ENCODE data around the gene AGR2.
"Not testable (repeated sequence)": the region's sequence is repeated elsewhere in the genome, so short reads cannot be mapped to it uniquely, and the experiment has no call there.

AGR2 gene
- total RNA-seq = 0 reads per million in 4 experiments

DNA sequence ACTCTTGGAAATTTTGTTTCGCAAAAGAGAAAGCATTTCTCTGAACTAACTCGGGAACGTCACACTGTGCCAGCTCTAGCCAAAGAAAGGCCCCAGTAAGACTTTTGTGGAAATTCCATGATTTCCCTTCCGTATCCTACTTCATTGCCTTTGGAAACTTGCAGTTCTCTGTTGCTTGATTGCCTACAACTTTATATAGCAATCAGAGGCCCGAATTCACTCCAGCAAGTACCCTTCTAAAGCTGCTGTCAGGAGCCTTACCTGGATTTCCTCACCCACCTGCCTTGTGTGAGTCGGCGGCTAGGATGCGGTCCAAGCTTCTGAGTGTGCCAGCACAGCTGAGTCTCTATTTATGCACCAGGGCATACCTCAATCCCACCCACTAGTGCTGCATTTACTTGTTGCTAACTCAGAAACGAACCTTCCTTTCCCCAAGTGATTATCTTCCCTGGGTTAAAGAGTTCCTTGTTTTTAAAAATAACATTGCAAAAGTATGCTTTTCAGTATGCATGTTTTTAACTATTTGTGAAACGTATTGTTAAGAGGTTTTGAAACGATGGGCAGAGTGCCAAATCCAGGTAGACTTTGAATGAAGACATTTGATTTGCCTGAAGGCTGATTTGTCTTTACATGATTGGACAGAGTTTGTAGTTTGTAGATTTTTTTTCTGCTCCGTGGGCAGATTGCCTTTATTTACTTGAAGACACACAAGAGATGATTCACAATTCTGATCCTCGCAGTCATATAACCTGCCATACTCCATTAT is at the start of gene AGR2:
TSS of gene AGR2 (minus strand) at position 326 of the 766 bp plus-strand sequence. CDS start 3,203 bp downstream, outside the sequence.
- DNase-seq = no peak

DNA sequence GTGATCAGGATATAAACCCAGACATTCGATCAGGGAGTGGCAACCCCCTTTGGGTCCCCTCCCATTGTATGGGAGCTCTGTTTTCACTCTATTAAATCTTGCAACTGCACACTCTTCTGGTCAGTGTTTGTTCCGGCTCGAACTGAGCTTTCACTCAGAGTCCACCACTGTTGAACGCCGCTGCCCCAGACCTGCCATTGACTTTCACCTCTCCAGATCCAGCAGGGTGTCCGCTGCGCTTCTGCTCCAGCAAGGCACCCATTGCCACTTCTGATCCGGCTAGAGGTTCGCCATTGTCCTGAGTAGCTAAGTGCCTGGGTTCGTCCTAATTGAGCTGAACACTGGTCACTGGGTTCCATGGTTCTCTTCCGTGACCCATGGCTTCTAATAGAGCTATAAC is 48.4 kb upstream of the AGR2 start:
- not testable (repeated sequence) for DNase-seq

DNA sequence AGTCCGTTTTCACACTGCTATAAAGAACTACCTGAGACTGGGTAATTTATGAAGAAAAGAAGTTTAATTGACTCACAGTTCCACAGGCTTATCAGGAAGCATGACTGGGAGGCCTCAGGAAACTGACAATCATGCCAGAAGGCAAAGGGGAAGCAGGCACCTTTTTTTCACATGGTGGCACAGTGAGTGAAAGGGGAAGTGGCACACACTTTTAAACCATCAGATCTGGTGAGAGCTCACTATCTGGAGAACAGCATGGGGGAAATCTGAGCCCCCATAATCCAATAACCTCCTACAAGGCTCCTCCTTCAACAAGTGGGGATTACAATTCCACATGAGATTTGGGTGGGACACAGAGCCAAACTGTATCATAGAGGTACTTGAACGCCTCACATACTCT is 47.0 kb upstream of the AGR2 start:
- no peak for DNase-seq

DNA sequence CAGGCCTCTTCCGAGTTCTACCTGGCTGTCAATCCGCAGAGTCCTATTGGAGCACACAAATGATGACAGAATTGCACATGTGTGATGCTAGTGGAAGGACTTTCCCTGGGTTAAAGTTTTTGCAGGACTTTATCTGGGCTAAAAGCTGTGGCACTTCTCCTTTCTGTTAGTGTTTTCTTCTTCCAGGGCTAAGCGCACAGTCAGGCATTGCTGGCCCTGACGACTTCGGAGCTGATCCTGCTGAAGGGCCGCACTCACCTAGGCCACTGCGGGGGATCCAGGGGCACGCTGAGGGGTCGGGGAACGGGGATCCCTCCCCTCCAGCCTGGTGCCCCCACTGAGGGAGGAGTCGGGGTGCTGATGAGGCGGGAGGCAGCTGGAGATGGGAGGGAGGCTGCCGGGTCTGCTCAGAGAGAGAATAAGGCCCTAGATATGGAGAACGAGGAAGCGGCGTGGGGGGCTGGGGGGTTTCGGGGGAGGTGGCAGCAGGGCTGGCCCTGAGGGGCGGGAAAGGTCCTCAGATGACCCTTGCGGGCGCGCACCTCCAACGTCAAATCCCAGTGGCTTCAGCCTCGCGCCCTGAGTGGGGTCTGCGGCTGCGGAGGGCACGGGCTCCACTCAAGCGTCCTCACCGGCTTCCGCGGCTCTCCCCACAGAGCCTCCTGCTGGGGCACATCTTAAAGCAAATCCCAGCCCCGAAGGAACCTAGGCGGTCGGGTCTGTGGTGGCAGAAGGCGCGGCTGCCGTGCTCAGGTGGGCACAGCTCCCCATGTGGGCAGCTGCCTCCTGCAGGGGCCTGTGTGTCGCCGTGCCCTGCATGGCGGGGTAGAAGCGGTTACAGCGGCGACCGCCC is 46.0 kb upstream of the AGR2 start:
- DNase-seq = no peak

DNA sequence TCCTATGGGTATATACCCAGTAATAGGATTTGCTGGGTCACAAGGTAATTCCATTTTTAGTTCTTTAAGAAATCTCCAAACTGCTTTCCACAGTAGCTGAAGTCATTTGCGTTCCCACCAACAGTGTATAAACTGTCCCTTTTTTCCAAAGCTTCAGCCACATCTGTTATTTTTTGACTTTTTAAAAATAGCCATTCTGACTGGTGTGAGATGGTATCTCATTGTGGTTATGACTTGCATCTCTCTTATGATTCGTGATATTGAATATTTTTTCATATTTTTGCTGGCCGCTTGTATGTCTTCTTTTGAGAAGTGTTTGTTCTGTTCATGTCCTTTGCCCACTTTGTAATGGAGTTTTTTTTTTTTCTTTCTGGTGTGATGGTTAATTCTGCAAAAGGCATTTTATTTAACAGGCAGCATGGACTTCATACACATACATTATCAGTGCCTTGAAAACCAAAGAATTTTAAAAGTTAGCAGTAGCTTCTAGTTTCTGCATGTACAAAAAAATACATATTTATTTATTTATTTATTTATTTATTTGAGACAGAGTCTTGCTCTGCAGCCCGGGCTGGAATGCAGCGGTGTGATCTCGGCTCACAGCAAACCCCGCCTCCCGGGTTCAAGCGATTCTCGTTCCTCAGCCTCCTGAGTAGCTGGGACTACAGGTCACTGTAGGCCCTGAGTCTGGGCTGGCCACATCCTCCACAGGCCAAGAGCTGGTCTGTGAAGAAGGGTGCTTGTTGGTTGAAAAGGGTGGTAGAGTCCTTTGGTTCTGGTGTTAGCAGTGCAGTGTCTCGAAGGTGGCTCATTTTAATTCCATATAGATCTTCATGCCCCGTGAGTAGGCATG is 44.7 kb upstream of the AGR2 start:
- no peak for DNase-seq

DNA sequence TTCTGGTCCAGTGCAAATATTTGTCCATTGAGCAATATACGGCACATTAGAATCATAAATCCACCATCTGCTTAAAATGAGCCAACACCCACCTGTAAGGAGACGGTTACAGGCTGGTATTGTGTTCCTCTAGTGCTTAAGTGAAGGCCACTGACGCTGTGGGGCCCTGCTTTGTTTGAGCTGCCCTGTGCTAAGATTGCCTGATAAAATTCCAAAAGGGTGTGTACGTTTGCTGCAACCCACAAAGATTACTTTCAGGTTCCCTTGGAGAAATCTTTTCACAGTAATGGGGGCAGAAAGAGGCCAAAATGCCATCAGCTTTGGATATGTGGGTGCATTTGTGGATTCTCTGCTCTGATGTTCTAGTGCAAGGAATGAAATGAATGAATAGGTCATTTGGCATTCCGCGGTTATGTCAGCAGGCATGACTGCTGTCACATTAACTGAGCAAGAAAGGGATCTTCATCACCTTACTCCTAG is 42.6 kb upstream of the AGR2 start:
- no peak for DNase-seq

DNA sequence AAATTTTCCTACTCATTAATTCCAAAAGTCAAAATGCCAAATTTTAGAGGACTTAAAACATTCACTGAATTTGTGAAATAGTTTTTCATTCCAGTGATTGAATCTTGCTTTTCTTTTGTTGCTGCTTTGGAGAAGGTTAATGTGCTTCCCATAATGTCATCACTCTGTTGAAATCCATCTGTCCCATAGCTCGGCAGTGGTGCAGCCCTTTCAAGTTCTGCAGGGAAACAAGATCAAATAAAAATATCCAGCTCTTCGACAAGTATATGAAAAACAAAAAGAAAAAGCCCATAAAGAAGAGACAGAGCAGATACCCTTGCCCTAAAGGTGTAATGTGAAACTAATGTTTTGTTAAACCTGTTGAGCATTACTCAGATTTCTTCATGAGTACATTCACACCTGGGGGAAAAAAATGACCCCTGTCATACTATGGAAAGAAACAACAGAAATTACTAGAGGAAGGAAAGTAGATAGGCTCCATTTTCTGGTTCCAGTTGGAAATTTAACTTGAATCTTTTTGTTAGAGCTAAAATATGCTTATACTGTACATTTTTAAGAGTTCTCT is 41.9 kb upstream of the AGR2 start:
- DNase-seq = no peak

DNA sequence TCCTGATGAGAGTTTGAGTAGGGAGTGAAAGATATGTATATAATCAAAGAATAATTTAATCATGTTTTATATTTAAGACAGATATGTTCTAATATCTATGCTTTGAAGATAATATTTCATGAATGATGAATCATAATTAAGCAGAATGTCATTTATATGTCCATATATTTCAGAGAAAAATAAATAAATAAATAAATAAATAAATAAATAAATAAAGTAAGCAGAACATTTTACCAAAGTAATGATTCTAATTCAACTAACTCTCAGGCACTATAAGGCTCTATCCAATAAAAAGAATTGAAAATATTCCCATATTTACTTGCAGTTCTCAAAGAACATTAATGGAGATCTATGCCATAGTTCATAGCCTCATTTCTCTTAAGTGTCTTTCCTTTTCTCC is 40.9 kb upstream of the AGR2 start:
- no peak for DNase-seq

DNA sequence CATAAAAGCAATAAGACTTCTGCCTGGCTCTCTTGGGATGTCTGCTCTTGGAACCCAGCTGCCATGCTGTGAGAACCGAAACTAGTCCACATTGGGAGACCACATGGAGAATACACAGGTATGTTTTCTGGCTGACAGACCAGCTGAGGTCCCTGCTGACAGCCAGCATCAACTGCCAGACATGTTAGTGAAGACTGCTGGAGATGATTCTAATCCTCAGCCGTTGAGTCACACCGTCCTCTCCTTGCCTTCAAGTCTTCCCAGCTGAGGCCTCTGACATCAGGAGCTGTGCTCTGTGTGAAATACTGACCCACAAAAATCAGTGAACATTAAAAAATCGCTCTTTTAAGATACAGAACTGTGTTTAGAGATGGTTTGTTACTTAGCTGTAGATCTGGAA is 36.9 kb upstream of the AGR2 start:
- no peak for DNase-seq

DNA sequence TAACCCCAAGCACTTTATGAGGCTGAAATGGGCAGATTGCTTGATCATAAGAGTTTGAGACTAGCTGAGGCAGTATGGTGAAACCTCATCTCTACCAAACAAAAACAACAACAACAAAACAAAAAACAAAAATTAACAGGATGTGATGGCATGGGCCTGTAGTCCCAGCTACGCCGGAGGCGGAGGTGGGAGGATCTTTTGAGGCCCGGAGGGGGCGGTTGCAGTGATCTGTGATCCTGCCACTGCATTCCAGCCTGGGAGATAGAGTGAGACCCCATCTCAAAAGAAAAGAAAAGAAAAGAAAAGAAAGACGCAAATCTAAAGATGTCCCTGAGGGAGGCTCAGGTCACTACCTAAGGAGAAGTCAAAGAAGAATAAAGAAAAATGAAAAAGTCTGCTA is 35.3 kb upstream of the AGR2 start:
- DNase-seq = no peak

DNA sequence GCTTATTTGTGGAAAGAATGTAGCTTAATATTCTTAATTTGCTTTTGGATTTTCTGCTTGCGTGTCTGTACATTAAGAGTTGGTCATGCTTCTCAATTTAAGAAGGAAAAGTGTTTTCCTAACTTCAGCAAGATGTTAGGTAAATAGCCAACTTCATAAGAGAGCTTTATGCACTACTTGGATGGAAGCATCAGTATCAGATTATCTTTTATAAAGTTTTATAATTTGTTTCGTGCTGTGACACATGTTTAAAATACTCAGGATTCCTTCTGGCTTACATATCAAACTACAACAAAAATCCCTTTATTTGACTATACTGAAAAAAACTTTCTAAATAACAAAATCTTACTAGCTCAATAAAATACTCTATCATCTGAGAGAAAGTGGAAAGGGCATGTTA is 34.8 kb upstream of the AGR2 start:
- no peak for DNase-seq

DNA sequence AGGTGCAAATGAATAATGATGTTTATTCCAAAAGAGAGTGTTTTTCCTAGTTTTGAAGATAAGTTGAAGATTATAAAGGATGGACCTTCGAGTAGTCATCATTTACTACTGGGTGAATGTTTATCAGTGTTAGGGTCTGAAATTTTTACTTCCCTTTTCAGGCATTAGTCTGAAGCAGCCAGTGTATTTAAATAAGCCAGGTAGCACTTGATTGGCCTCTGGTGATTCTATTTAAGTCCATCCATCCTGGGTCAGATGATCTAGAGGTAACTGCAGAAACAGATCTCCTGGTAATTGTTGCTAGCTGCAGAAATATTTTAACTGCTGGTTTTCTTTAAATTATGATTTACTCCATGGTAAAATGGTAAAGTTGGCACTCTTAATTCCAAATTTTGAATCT is 34.1 kb upstream of the AGR2 start:
- DNase-seq = no peak

DNA sequence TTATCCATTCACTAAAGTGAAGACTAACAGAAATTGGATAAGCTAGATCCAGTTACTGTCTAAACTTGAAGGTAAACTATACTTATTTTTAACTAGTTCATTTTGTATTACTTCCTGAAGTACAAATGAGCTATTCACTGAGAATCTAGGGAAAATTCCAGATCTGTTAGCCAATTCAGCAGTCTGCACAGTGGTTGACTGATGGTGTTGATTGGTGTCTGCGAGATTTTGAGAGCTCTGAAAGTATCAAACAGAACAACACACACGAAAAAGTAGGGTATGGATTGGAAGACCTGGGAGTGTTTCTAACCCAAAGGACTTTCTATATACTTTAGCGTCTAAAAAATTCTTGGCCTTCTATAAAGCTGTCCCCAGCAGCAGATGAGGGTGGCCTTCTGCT is 33.6 kb upstream of the AGR2 start:
- DNase-seq = no peak

DNA sequence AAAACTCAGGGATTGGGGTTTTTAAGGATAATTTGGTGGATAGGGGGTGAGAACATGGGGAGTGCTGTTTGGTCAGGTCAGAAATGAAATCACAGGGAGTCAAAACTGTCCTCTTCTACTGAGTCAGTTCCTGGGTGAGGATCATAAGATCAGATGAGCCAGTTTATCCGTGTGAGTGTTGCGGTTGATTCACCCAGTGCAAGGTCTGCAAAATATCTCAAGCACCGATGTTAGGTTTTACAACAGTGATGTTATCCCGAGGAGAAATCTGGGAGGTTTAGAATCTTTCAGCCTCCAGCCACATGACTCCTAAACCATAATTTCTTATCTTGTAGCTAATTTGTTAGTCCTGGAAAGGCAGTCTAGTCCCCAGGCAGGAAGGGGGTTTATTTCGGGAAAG is 31.7 kb upstream of the AGR2 start:
- DNase-seq = no peak

DNA sequence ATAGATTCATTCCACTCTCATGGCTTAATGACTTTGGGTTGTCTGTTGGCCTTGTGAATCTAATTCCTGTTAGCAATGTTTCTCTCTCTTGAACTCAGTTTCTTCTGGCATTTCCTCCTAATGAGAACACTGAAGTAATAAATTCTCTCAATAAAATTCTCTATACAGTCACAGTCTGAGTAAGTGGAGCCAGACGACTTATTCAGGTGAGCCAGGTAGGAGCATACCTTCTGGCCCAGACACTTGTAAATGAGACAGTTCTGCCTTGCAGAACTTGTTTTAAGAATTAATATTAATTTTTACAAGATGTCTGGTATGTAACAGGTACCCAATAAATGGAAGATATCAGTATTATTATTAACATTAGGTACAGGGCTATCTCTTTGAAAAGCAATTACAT is 28.6 kb upstream of the AGR2 start:
- DNase-seq = no peak

DNA sequence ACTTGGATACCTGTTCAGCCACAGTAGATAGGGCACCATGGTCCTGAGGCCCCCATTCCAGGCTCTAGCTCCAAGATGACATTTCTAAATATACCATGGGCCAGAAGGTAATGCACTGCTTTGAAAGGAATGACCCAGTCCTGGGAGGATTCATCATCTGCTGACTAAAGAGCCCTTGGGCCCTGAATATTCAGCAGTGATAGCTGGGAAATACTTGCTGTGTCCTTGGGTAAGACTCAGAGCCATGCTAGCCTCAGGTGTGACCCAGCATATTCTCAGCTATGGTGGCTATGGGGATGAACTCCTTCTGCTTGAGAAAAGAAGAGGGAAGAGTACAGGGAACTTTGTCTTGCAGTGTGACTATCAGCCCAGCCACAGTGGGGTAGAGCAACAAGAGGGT is 21.3 kb upstream of the AGR2 start:
- no peak for DNase-seq

DNA sequence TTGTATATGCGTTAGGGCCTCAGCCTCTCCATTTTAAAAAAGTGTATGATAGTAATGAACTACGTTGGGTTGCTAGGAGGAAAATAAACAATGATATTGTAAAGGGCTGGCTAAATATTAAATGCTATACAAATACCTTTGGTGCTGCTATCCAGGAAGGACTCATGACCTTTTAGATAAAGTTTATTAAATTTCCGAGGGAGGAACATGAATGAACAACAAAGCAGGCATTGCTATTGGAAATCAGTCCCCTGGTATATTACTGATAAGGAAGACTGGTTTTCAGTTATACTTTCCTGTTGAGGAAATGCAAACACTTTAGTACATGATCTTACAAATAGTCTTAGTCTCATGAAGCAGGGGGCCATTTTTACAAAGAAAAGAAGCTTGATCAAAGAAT is 17.2 kb upstream of the AGR2 start:
- no peak for DNase-seq

DNA sequence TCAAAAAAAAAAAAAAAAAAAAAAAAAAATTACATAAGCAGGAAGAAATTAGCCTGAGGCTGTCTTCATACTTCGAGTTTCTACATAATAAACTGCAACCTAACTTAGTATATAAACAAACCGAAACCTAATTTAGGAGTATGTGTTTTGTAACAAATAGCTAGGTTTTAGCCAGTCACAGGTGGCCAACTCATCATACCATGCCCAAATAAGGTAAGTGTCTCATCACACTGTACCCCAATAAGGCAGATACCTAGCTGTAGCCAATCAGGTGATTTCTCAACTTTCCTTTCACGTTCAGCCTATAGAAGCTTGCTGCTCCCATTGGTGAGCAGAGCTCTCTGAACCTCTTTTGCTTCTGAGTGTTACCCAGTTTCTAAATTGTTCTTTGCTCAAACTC is 13.9 kb upstream of the AGR2 start:
- no peak for DNase-seq

DNA sequence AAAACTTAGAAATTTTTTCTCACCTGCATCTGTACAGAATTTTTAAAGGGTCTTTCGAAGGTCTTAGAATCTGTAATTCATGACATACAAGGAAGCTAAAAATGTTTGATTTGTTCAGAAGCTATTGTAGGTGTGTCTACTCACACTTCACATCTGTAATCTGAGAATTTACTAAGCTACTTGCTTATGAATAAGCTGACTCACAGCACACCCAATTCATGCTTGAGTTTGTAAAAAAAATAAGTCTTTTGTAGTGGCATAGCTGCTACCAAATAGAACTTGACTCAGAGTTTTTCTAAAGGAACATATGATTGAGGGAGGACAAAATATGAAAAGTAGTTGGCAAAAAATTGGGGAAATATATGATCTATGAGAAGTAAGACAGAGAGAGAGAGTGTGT is 12.7 kb upstream of the AGR2 start:
- no peak for DNase-seq

DNA sequence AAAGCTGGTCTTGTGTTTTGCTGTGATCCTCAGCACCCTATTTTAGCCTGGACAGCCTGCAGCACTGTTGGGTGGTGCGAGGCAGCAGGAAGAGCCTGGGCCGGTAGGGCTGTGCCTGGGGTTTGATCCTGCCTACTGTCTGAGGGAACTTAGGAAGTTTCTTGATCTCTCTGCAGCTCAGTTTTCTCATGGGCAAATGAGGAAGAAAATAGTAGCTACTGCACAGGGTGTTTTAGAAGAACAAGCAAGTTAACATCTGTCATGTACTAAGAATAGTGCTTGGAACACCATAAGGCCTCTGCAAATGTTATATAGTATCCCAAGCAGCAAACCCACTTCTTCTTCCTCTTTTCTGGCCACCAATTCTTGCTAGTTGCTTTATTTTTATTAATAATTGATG is 12.0 kb upstream of the AGR2 start:
- DNase-seq = no peak

DNA sequence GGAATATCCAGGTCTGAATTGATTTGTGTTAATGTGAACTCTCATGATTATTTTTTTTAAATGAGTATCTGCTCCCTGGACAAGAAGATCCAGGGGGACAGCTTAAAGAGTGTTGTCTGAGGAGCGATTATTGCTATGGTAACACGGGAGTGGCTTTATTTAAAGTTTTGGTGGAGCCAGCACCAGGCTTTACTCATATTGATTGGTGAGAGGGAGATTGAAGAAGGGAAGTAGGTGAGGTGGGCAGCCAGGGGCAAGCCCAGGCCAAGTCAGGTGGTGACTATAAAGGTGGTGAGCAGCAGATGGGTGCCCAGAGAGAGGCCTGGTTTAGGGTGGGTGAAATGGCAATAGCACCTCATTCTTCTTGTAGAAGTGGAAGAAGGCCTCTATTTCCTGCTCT is 10.2 kb upstream of the AGR2 start:
- no peak for DNase-seq

DNA sequence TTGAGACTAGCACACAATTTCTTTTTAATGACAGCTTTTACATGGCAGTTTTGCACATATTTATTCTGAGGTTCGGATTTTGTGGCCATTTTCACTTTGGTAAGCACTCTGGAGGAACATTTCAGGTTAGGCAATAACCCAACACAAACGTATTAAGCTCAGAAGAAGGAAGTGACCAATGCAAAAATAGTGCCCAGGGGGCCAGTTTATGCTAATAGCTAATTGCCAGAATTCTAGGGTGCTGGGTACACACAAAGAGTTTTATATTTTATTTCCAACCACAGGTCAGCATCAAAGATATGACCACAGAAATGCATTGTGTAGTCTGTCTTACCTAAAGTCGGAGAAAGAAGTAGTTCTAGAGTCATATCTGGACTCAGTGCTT is 8.4 kb upstream of the AGR2 start:
- DNase-seq = no peak
